HG03045 (cell line): ENCODE measurements around the gene ZNF141.
"Not testable (repeated sequence)": the region's sequence is repeated elsewhere in the genome, so short reads cannot be mapped to it uniquely, and the experiment has no call there.

Experiments
- ATAC-seq: cut with Tn5 transposase; IDR thresholded peaks from one replicate; pipeline ENCODE4 v1.9.1; 2021; ENCODE audit warnings: mild to moderate bottlenecking, moderate library complexity; ENCODE audit not compliant: unreplicated experiment

The ZNF141 gene

GRCh38 chr4:337143-337931 is at the start of gene ZNF141:
Gene ZNF141, plus strand, starts transcription at chr4:337814. Its CDS starts 170 bp downstream, at chr4:337984.
- ATAC-seq: peak; percentile 95

- ATAC-seq: no peak
Observed at GRCh38 chr4:288891-289290, 48.7 kb upstream of the ZNF141 start.

GRCh38 chr4:294732-295131 is 42.9 kb upstream of the ZNF141 start:
- ATAC-seq: no peak

- no peak for ATAC-seq
Observed at GRCh38 chr4:302381-302780, 35.2 kb upstream of the ZNF141 start.

- ATAC-seq: not testable (repeated sequence)
Observed at GRCh38 chr4:304516-304915, 33.1 kb upstream of the ZNF141 start.

- ATAC-seq: no peak
Observed at GRCh38 chr4:304969-305680, 32.5 kb upstream of the ZNF141 start, which contains the start of gene ZNF732. Gene ZNF732, minus strand, starts transcription at chr4:305474. Its CDS starts 164 bp downstream, at chr4:305310.

GRCh38 chr4:306551-306961 is 31.1 kb upstream of the ZNF141 start:
- ATAC-seq: no peak

GRCh38 chr4:309807-310206 is 27.8 kb upstream of the ZNF141 start:
- no peak for ATAC-seq

GRCh38 chr4:314296-314903 is 23.2 kb upstream of the ZNF141 start:
- ATAC-seq: no peak

- no peak for ATAC-seq
Observed at GRCh38 chr4:328729-329128, 8.9 kb upstream of the ZNF141 start.

GRCh38 chr4:335515-335914 is 2.1 kb upstream of the ZNF141 start:
- no peak for ATAC-seq

GRCh38 chr4:336099-336892 is 1.3 kb upstream of the ZNF141 start:
- no peak for ATAC-seq

- no peak for ATAC-seq
Observed at GRCh38 chr4:336893-337142, 796 bp upstream of the ZNF141 start.

GRCh38 chr4:337932-338758 is 531 bp downstream of the ZNF141 start:
- peak; percentile 39 for ATAC-seq

- ATAC-seq: no peak
Observed at GRCh38 chr4:338759-339097, 1.1 kb downstream of the ZNF141 start.

- ATAC-seq: no peak
Observed at GRCh38 chr4:340011-340410, 2.4 kb downstream of the ZNF141 start.

GRCh38 chr4:373062-373839 is 35.6 kb downstream of the ZNF141 start:
- ATAC-seq: no peak

GRCh38 chr4:374298-375160 is 36.9 kb downstream of the ZNF141 start:
- ATAC-seq: no peak
